ENCODE results near the gene ZNF804A. TPM values are rescaled to one million over a fixed set of nuclear protein-coding genes. Genes with fewer than 3 reads are reported as not detected.

Gene ZNF804A
- total and polyA plus RNA-seq, 12 donors = 0.03 to 0.12 (median 0.07) TPM; not detected in 9

DNA sequence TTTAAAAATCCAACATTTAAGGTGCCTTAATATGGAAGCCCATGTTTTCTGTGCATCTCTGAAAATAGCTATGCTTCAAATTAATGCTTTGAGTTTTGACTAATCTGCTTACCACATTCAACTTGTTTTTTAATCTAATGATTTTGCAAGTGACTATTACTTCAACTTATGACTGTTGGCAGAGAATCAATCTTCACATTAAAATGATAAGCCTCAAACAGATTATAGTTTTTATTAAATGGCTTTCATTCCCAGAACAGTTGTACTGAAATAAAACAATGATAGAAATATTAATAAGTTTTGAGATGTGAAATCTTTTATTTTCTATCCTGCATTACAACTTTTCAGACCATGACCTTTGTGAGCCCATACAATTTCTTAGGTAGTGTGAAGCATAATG, 347.5 kb downstream of the ZNF804A start:
- intact Hi-C loops (cut with DNase I) = no loop called here
- ATAC-seq = no peak
- no peak overlapping the region for H3K27ac ChIP-seq
- H3K4me1 ChIP-seq = no peaks in the 10 kb centered on the region
- TF ChIP-seq, protein P1, sequence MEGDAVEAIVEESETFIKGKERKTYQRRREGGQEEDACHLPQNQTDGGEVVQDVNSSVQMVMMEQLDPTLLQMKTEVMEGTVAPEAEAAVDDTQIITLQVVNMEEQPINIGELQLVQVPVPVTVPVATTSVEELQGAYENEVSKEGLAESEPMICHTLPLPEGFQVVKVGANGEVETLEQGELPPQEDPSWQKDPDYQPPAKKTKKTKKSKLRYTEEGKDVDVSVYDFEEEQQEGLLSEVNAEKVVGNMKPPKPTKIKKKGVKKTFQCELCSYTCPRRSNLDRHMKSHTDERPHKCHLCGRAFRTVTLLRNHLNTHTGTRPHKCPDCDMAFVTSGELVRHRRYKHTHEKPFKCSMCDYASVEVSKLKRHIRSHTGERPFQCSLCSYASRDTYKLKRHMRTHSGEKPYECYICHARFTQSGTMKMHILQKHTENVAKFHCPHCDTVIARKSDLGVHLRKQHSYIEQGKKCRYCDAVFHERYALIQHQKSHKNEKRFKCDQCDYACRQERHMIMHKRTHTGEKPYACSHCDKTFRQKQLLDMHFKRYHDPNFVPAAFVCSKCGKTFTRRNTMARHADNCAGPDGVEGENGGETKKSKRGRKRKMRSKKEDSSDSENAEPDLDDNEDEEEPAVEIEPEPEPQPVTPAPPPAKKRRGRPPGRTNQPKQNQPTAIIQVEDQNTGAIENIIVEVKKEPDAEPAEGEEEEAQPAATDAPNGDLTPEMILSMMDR (IDR thresholded peaks at IDR 0.05) = no peak
- no peaks in the 10 kb centered on the region for H3K36me3 ChIP-seq
- no peaks in the 10 kb centered on the region for H3K27me3 ChIP-seq
- H3K4me3 ChIP-seq = no peak overlapping the region
- peaks cover 0 to 6% (median 0%) of the 10 kb centered on the region in 11 donors for H3K9me3 ChIP-seq
- no peak for DNase-seq

DNA sequence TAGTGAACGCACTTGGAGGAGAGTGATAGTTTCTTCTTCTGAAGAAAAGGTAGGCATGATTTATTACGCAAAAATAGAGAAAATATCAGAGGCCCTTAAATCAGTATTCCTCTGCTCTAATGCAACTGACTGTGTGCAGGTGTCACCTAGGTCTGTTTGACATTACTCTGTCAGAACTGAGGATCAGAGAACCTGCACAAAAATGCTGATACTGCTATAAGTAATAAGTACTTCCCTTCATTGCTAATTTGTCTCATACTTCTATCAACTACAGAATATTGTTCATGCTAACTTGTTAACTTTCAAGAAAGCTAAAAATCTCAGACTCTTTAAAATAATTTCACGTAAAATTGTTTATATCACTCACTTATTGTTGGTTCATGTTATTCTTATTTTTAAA, 358.5 kb downstream of the ZNF804A start:
- 85 to 87% methylated on average over 3 of the region's 3 CpGs for WGBS, 2 donors
- no peak overlapping the region for H3K4me3 ChIP-seq
- no peaks in the 10 kb centered on the region for H3K27me3 ChIP-seq
- intact Hi-C loops (cut with DNase I) = no loop called here
- DNase-seq (no peak), ATAC-seq (no peak)
- no peak overlapping the region for H3K27ac ChIP-seq
- TF ChIP-seq, protein P1 (IDR thresholded peaks at IDR 0.05) = no peak
- no peaks in the 10 kb centered on the region for H3K36me3 ChIP-seq
- H3K9me3 ChIP-seq = peaks cover 0 to 8% (median 2%) of the 10 kb centered on the region in 11 donors
- H3K4me1 ChIP-seq = no peaks in the 10 kb centered on the region

DNA sequence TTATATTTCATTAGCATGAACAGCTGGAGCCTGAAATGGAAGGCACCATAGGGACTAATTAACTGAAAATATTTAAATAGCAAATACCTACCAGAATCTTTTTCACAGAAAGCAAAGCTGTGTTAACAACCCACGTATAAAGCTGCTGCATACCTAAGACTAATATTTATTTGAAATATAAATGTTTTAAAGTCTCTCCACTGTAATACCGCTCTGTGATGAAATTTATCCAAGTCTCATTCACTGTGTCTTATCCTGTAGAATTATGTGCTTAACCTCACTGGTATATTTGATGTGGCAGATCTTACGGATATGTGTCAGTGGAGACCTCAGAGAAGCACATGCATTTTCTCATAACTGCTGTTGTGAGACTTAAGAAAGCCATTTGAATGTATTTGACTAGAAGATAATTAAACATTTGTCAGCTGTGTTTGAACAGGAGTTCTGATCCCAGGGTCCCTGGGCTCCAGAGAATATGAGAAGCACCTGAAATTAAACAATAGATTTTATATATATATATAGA, 373.3 kb downstream of the ZNF804A start:
- ATAC-seq (no peak), DNase-seq (no peak)
- Histone ChIP-seq H3K4me1 (no peaks in the 10 kb centered on the region), H3K9me3 (peaks cover 0 to 17% (median 0%) of the 10 kb centered on the region in 11 donors), H3K4me3 (no peak overlapping the region), H3K27ac (no peak overlapping the region), H3K36me3 (no peaks in the 10 kb centered on the region), H3K27me3 (no peaks in the 10 kb centered on the region)
- WGBS, 2 donors = 79 to 88% methylated on average over 3 of the region's 3 CpGs
- TF ChIP-seq, protein P1 (IDR thresholded peaks at IDR 0.05) = no peak
- intact Hi-C loops (cut with DNase I) = no loop called here

All from heart right ventricle (tissue), 16 donors.